IPS-20b (cell line): ENCODE data around the gene MARCHF9.
A peak's percentile ranks its signal among the peaks of the same experiment; 100 is the strongest.

Experiments used
- H3K27ac ChIP-seq: one replicate; pipeline ENCODE4 v1.5.1; 2013; ENCODE audit warnings: low read length
- H3K27me3 ChIP-seq: 2 replicates; pipeline ENCODE4 v1.6.1; 2013; ENCODE audit warnings: mild to moderate bottlenecking, low read length, inconsistent platforms; ENCODE audit not compliant: insufficient read depth
- H3K36me3 ChIP-seq: 2 replicates; pipeline ENCODE4 v1.6.1; 2013; ENCODE audit warnings: low read depth, mild to moderate bottlenecking, inconsistent platforms, low read length, moderate library complexity; ENCODE audit not compliant: insufficient read depth
- H3K4me1 ChIP-seq: 2 replicates; pipeline ENCODE4 v1.6.1; 2013; ENCODE audit warnings: mild to moderate bottlenecking, control low read depth, inconsistent platforms, low read length, moderate library complexity; ENCODE audit not compliant: insufficient read depth
- H3K4me3 ChIP-seq: 2 replicates; pipeline ENCODE4 v1.5.1; 2013; ENCODE audit warnings: mild to moderate bottlenecking, low read length, inconsistent platforms
- H3K9ac ChIP-seq: 2 replicates; pipeline ENCODE4 v1.6.1; 2013; ENCODE audit warnings: low read depth, mild to moderate bottlenecking, inconsistent platforms, low read length, moderate library complexity
- H3K9me3 ChIP-seq: 2 replicates; pipeline ENCODE4 v1.6.1; 2013; ENCODE audit warnings: mild to moderate bottlenecking, low read depth, low read length, inconsistent platforms; ENCODE audit not compliant: insufficient read depth

The MARCHF9 gene

DNA sequence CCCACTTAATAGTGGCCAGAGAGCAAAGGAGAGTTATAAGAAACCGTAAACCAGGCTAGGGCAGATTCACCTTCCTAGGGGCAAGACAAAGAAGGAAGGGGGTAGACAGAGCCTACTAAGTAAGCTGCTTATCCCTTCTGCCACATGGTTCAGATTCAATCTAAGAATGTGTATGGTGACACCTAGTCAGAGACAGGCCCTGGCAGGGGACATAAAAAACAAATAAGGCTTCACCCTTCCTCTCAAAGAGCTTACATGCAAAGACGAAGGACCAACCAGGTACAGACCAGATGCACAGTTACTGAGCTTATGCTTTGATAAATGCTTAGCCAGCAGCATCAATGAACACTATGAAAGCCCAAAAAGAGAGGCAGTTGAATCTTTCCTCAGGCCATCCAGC, 7.6 kb downstream of the MARCHF9 start:
- H3K36me3 ChIP-seq = no peaks in the 10 kb centered on the region
- H3K27ac ChIP-seq = no peak overlapping the region
- H3K9me3 ChIP-seq = no peaks in the 10 kb centered on the region
- peaks cover 9% of the 10 kb centered on the region; the same call in 1 of the 2 replicates for H3K4me1 ChIP-seq
- no peak overlapping the region for H3K9ac ChIP-seq
- H3K27me3 ChIP-seq = peaks cover 72% of the 10 kb centered on the region
- H3K4me3 ChIP-seq = no peak overlapping the region

DNA sequence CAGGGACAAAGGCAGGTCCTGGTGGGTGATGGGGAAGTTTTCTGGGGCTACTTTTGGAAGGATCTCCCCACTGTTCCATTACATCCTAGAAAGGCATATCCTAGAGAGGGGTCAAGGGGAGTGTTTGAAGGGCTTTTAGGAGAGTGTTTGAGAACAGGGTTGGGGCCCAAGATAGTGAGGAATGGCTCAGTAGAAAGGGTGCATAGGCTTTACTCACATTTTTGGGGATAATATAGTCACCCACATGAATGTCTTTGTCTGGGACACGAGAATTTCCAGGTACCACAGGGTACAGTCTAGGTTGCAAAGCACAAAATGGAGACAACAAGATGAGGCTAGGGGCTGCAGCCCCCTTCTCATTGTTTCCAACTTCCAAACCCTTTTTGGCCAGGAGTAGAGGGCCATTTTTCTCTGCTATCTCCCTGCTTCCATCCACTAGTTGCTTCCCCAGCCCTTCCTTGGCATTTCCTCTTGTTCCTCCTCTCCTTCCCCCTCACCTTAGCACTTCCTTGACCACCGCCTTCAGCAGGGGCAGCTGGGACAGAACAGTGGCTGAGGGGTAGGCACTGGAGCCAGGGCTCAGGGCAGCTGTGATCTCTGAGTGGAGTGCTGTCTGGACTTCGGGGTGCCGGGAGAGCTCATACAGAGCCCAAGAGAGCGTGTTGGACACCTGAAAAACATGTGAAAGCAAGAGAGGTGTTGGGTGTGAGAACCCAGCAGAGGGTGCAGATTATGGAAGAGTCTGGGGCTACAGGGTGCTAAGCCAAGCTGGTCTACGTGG, 9.2 kb downstream of the MARCHF9 start:
- H3K4me3 ChIP-seq = peak overlapping the region; percentile 82; the same call in 1 of the 2 replicates
- H3K27me3 ChIP-seq = peaks cover 69% of the 10 kb centered on the region
- no peak overlapping the region for H3K9ac ChIP-seq
- peaks cover 9% of the 10 kb centered on the region; the same call in 1 of the 2 replicates for H3K4me1 ChIP-seq
- no peaks in the 10 kb centered on the region for H3K9me3 ChIP-seq
- no peak overlapping the region for H3K27ac ChIP-seq
- H3K36me3 ChIP-seq = peaks cover 14% of the 10 kb centered on the region

- peak overlapping the region; percentile 82 for H3K4me3 ChIP-seq
- H3K9ac ChIP-seq = peak overlapping the region; percentile 55; the same call in 1 of the 2 replicates
Measured at GRCh38 chr12:57764662-57765002, 9.7 kb downstream of the MARCHF9 start.

DNA sequence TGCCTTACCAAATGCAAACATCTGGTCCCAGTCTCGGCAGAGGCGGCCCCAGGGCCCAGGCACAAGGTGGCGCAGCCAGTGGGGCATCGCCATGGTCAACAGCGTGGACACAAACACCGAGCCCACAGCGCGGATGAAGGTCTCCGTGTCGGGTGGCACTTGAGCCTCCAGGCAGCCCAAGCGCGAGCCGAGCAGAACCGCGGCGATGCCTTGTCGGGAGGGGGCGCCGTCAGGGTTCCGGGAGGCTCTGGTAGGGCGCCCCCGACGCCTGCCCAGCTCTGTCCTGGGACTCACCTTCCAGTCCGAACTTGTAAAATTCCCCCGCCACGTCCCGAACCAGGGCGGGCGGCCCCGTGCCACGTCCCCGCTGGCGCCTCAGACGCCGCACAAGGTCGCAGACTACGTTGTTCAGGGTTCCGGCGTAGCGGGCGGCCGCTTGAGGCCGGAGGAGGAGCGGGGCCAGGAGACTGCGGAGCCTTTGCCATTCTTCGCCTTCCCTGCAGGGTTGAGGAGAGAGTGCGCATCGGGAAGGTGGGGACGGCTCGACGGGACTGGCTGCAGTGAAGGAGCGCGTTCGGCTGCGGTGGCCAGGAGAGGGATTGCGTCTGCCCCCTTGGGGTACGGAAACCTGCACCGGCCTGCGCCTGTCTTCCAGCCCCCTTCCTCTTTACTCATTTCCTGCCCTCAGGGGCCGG, 10.2 kb downstream of the MARCHF9 start:
- peaks cover 24% of the 10 kb centered on the region for H3K36me3 ChIP-seq
- peak overlapping the region; percentile 55; the same call in 1 of the 2 replicates for H3K9ac ChIP-seq
- H3K4me1 ChIP-seq = peaks cover 9% of the 10 kb centered on the region; the same call in 1 of the 2 replicates
- H3K4me3 ChIP-seq = peak overlapping the region; percentile 82
- H3K27me3 ChIP-seq = peaks cover 69% of the 10 kb centered on the region
- H3K27ac ChIP-seq = no peak overlapping the region
- no peaks in the 10 kb centered on the region for H3K9me3 ChIP-seq

More at GRCh38 chr12:57764662-57765002, 9.7 kb downstream of the MARCHF9 start:
- H3K36me3 ChIP-seq = peaks cover 19% of the 10 kb centered on the region
- no peak overlapping the region for H3K27ac ChIP-seq
- H3K9me3 ChIP-seq = no peaks in the 10 kb centered on the region
- peaks cover 69% of the 10 kb centered on the region for H3K27me3 ChIP-seq
- peaks cover 9% of the 10 kb centered on the region; the same call in 1 of the 2 replicates for H3K4me1 ChIP-seq

DNA sequence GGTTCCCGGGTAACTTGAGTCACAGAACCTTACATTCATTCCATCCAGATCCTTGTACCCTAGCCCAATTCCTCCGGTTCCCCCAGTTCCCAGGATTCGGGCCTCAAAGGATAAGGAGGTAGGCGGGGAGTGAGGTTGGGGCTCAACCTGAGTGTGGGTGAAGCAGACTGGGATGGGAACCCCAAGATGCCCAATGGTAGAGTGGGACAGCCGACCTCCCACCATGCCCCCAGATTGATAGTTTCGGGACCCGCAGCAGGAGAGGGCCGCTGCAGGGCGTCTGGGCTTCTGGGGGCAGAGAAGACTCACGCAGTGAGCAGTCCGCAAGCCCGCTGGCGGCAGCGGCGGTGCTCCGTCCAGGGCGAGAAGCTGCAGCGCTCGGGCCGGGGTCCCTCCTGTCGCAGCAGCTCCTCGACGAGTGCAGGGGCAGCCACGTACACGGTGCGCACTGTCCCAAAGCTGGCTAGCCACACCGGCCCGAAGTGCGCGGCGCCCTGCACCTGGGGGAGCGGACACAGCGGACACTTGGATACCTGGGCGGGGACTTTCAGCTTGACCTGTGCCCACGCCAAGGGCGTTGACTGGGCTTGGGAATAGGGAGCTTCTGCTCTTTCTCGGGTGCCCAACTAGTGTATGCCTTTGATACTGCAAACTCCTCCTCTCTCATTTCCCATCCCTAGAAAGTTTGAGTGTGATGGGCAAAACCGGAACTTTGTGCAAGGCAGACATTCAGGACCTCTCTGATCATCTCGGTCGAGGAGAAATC, 11.0 kb downstream of the MARCHF9 start:
- H3K4me3 ChIP-seq = peak overlapping the region; percentile 82
- H3K27ac ChIP-seq = no peak overlapping the region
- H3K27me3 ChIP-seq = peaks cover 66% of the 10 kb centered on the region
- H3K4me1 ChIP-seq = peaks cover 9% of the 10 kb centered on the region; the same call in 1 of the 2 replicates
- peaks cover 32% of the 10 kb centered on the region for H3K36me3 ChIP-seq
- no peak overlapping the region for H3K9ac ChIP-seq
- no peaks in the 10 kb centered on the region for H3K9me3 ChIP-seq

DNA sequence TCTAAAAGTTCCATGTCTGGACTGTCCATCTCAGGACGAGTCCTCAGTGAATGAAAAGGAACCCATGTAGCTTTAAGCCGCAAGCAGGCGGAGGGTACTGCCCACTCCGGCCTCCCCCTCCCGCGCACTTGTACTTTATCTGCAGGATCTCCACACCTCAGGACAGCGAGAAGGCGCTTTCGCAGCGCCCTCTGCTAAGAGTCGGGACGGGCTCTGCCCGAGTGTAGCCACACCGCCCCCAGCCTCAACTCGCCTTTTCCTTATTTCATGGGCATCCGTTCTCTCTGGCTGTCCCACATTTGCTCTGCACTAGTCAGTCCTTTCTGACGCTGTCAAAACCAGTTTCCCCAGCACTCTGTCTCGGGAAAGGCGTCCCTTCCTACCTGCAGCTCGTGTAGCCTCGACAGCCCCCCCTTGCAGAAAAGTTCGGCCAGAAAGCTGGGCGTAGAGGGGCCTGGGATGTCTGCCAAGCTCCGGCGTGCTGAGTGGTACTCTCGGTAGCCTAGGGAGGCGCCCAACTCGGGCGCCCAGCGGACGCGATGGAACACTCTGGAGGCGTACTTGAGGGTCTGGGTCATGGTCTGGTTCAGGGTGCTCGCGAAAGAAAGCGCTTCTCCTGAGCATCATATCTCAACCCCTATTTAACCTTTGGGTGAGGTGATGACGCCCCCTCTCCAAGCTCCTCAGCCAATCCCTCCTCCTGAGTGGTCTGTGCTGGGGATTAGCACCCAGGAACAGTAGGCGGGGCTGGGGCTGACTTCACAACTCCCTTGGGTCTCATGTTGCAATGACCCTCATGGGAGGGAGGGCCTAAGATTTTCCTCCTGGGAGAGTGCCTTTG, 11.8 kb downstream of the MARCHF9 start, which contains the start of gene CYP27B1:
Gene CYP27B1, minus strand, starts transcription at position 615 of the 841 bp plus-strand sequence. Its CDS starts 37 bp downstream, at position 578.
- Histone ChIP-seq H3K4me1 (peaks cover 9% of the 10 kb centered on the region; the same call in 1 of the 2 replicates), H3K4me3 (peak within 1 kb of the TSS; percentile 82), H3K27me3 (peaks cover 58% of the 10 kb centered on the region), H3K27ac (no peak within 1 kb of the TSS), H3K36me3 (peaks cover 34% of the 10 kb centered on the region), H3K9me3 (no peaks in the 10 kb centered on the region), H3K9ac (peak within 1 kb of the TSS; percentile 33; the same call in 1 of the 2 replicates)

DNA sequence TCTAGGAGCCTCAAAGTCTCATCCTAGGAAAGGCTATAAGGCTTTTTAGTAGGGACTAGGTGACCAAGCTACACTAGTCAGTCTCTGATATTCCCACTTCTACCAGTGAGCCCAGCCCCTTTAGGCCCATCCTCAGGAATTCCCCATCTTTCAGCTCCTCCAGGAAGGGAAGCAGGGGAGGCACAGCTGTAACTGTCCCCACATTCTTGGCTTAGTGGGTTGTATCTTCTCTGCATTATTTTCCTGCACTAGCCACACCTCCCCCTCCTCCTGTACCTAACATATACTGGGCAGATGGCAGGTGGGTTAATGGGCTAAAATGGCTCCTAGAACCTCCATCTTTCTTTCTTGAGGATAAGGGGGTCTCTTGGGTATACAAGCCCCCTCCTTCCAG, 12.4 kb downstream of the MARCHF9 start:
- Histone ChIP-seq H3K27me3 (peaks cover 57% of the 10 kb centered on the region), H3K9me3 (no peaks in the 10 kb centered on the region)

DNA sequence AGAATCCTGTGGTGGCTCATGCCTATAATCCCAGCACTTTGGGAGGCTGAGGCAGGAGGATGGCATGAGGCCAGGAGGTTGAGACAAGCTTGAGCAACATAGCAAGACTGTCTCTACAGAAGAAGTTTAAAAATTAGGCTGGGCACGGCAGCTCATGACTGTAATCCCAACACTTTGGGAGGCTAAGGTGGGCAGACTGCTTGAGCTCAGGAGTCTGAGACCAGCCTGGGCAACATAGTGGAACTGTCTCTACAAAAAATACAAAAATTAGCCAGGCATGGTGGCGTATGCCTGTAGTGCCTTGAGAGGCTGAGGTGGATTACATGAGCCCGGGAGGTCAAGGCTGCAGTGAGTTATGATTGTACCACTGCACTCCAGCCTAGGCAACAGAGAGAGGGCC, 13.0 kb downstream of the MARCHF9 start:
- peaks cover 53% of the 10 kb centered on the region for H3K27me3 ChIP-seq
- no peak overlapping the region for H3K27ac ChIP-seq
- H3K4me1 ChIP-seq = peaks cover 9% of the 10 kb centered on the region; the same call in 1 of the 2 replicates
- H3K4me3 ChIP-seq = no peak overlapping the region
- peaks cover 34% of the 10 kb centered on the region for H3K36me3 ChIP-seq
- H3K9ac ChIP-seq = no peak overlapping the region; the same call in 1 of the 2 replicates
- H3K9me3 ChIP-seq = no peaks in the 10 kb centered on the region

More for the DNA sequence above, 12.4 kb downstream of the MARCHF9 start:
- Histone ChIP-seq H3K4me1 (peaks cover 9% of the 10 kb centered on the region; the same call in 1 of the 2 replicates), H3K9ac (peak overlapping the region; percentile 33; the same call in 1 of the 2 replicates), H3K36me3 (peaks cover 34% of the 10 kb centered on the region), H3K4me3 (peak overlapping the region; percentile 82; the same call in 1 of the 2 replicates), H3K27ac (no peak overlapping the region)

DNA sequence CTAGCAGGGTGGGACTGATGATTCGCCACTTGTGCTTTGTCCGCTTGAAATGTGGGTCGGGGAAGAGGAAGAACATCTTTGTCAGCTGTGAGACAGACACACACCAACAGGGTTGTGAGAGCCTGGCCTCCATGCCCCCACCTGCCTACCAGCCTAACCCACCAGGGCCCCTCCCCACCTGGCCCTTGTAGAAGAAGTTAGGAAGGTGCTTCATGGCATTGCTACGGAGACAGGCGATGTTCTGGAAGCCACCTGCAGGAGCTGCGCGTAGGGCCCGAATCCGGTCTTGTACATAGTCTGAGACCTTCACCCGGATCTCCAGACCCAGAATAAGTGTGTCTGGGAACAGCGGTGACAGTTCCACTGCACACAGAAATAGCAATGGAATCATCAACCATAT, 14.7 kb downstream of the MARCHF9 start:
- Histone ChIP-seq H3K9me3 (no peaks in the 10 kb centered on the region), H3K27ac (no peak overlapping the region), H3K9ac (no peak overlapping the region), H3K27me3 (peaks cover 44% of the 10 kb centered on the region), H3K36me3 (peaks cover 34% of the 10 kb centered on the region), H3K4me3 (no peak overlapping the region), H3K4me1 (peaks cover 9% of the 10 kb centered on the region; the same call in 1 of the 2 replicates)

- no peak overlapping the region for H3K27ac ChIP-seq
- peaks cover 33% of the 10 kb centered on the region for H3K27me3 ChIP-seq
- H3K9ac ChIP-seq = no peak overlapping the region
- peak overlapping the region; percentile 99; the same call in 1 of the 2 replicates for H3K4me3 ChIP-seq
- H3K36me3 ChIP-seq = peaks cover 34% of the 10 kb centered on the region
- no peaks in the 10 kb centered on the region for H3K9me3 ChIP-seq
- H3K4me1 ChIP-seq = peaks cover 9% of the 10 kb centered on the region; the same call in 1 of the 2 replicates
Measured at GRCh38 chr12:57770734-57771133, 15.8 kb downstream of the MARCHF9 start.
